OCI-LY1 (cell line): ENCODE measurements around the gene TMOD3.

Source experiments
- H2AFZ ChIP-seq: fragments of 200-600 bp; sonication (generic), shearing (Covaris generic); 2 replicates; pipeline ENCODE4 v1.6.0; 2014; ENCODE audit warnings: antibody characterized with exemption, mild to moderate bottlenecking, low read length
- H3F3A ChIP-seq: fragments of 200-600 bp; sonication (generic), shearing (Covaris generic); 2 replicates; pipeline ENCODE4 v1.6.0; 2014; ENCODE audit warnings: mild to moderate bottlenecking, antibody characterized with exemption, low read length, moderate library complexity; ENCODE audit not compliant: insufficient read depth
- H3K27ac ChIP-seq: fragments of 200-600 bp; sonication (generic); 2 replicates; pipeline ENCODE4 v1.5.1; 2014; ENCODE audit warnings: low read length, mixed run types, mild to moderate bottlenecking, low read depth; ENCODE audit not compliant: poor library complexity, severe bottlenecking
- H3K27me3 ChIP-seq: fragments of 200-600 bp; sonication (generic); 2 replicates; pipeline ENCODE4 v1.6.0; 2014; ENCODE audit warnings: antibody characterized with exemption, mild to moderate bottlenecking, low read length, moderate library complexity; ENCODE audit not compliant: insufficient read depth
- H3K36me3 ChIP-seq: fragments of 200-600 bp; sonication (generic); 2 replicates; pipeline ENCODE4 v1.6.1; 2014; ENCODE audit warnings: mild to moderate bottlenecking, antibody characterized with exemption, low read length, moderate library complexity, mixed read lengths; ENCODE audit not compliant: insufficient read depth
- H3K4me1 ChIP-seq: fragments of 200-600 bp; sonication (generic); 2 replicates; pipeline ENCODE4 v1.5.1; 2014; ENCODE audit warnings: mild to moderate bottlenecking, low read length, moderate library complexity; ENCODE audit not compliant: insufficient read depth, severe bottlenecking
- H3K4me2 ChIP-seq: fragments of 200-600 bp; sonication (generic), shearing (Covaris generic); 2 replicates; pipeline ENCODE4 v1.6.1; 2014; ENCODE audit warnings: low read length
- H3K4me3 ChIP-seq: fragments of 200-600 bp; sonication (generic); 2 replicates; pipeline ENCODE4 v1.5.1; 2014; ENCODE audit warnings: low read length, low read depth, mild to moderate bottlenecking, mixed read lengths; ENCODE audit not compliant: poor library complexity, severe bottlenecking
- H3K79me2 ChIP-seq: fragments of 200-600 bp; shearing (Covaris generic); 2 replicates; pipeline ENCODE4 v1.6.1; 2016; ENCODE audit warnings: mixed run types, low read length, mixed read lengths; ENCODE audit not compliant: insufficient read depth
- H3K9ac ChIP-seq: fragments of 200-600 bp; sonication (generic), shearing (Covaris generic); 2 replicates; pipeline ENCODE4 v1.6.1; 2014; ENCODE audit warnings: mild to moderate bottlenecking, low read length, mixed read lengths
- H3K9me2 ChIP-seq: fragments of 200-600 bp; sonication (generic), shearing (Covaris generic); 2 replicates; pipeline ENCODE4 v1.6.1; 2014; ENCODE audit warnings: low read depth, mild to moderate bottlenecking, low read length, mixed read lengths
- H3K9me3 ChIP-seq: fragments of 200-600 bp; shearing (Covaris generic); 2 replicates; pipeline ENCODE4 v1.6.1; 2014; ENCODE audit warnings: low read length, mixed read lengths
- H4K20me1 ChIP-seq: fragments of 200-600 bp; sonication (generic), shearing (Covaris generic); 2 replicates; pipeline ENCODE4 v1.6.0; 2016; ENCODE audit warnings: mild to moderate bottlenecking, low read length; ENCODE audit not compliant: insufficient read depth
- CTCF ChIP-seq: fragments of 200-600 bp; sonication (generic), shearing (Covaris generic); IDR thresholded peaks from 2 replicates; pipeline ENCODE4 v1.5.1; 2017; ENCODE audit warnings: mild to moderate bottlenecking, antibody characterized with exemption, low read length, moderate library complexity, mixed read lengths
- EZH2 ChIP-seq: fragments of 200-600 bp; sonication (generic), shearing (Covaris generic); IDR thresholded peaks from 2 replicates; pipeline ENCODE4 v1.8.0; 2017; ENCODE audit warnings: borderline replicate concordance, mixed run types, mild to moderate bottlenecking, antibody characterized with exemption, low read length, moderate library complexity, mixed read lengths

The TMOD3 gene

DNA sequence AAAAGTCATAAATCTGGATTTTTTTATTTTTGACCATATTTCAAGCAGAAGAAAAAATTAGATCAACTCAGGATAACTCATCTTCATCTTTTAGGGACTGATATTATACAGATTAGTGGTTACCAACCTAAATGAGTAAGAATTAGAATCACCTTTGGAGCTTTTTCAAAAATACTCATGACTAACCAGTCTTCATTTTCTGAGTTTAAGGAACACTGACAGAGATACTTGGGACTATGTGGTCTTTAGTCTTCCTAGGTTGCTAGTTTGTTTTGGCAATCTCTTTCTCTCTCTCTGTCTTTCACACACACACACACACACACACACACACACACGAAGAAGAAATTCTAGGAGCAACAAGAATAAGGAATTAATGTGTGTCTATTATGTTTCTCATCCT, 50.1 kb downstream of the TMOD3 start:
- peaks cover 16% of the 10 kb centered on the region for H3K36me3 ChIP-seq
- no peaks in the 10 kb centered on the region for H4K20me1 ChIP-seq
- no peaks in the 10 kb centered on the region for H3K27me3 ChIP-seq
- no peaks in the 10 kb centered on the region for H3K79me2 ChIP-seq
- no peak overlapping the region for H3K4me2 ChIP-seq
- no peaks in the 10 kb centered on the region for H3K9me3 ChIP-seq
- H3K9me2 ChIP-seq: no peaks in the 10 kb centered on the region
- no peak overlapping the region for H3K9ac ChIP-seq
- TF ChIP-seq CTCF: no peak
- no peaks in the 10 kb centered on the region for H3F3A ChIP-seq
- H2AFZ ChIP-seq: no peak overlapping the region
- no peaks in the 10 kb centered on the region for H3K4me1 ChIP-seq
- no peak overlapping the region for H3K27ac ChIP-seq
- no peak overlapping the region for H3K4me3 ChIP-seq

DNA sequence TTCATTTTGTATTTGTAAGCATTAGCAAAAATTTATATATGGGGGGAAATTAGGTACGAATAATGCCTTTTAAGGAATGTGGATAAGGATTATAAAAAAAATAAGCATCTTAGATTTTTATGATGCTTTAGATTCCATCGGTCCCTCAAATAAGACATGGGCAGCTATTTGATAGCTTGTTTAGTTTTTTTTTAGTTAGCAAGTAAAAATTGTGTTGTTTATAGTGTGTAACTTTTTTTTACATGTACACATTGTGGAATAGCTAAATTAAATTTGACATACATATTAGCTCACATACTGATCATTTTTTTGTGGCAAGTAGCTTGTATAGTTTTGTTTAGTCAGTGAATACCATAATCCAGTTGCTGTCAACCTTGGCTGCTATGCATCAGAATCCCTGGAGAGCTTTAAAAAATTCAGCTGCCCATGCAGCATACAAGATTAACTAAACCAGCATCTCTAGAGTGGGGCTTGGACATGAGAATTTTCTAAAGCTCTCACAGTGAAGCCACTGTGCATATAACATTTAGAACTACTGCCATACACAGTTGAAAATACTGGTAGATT, 53.9 kb downstream of the TMOD3 start:
- no peak overlapping the region for H3K4me3 ChIP-seq
- H3K9me2 ChIP-seq: no peaks in the 10 kb centered on the region
- peaks cover 17% of the 10 kb centered on the region for H3K36me3 ChIP-seq
- H3K9me3 ChIP-seq: no peaks in the 10 kb centered on the region
- no peaks in the 10 kb centered on the region for H3K27me3 ChIP-seq
- H3K9ac ChIP-seq: no peak overlapping the region
- H3F3A ChIP-seq: no peaks in the 10 kb centered on the region
- H2AFZ ChIP-seq: no peak overlapping the region
- TF ChIP-seq EZH2: no peak
- TF ChIP-seq CTCF: no peak
- no peak overlapping the region for H3K27ac ChIP-seq
- H3K4me1 ChIP-seq: no peaks in the 10 kb centered on the region
- H4K20me1 ChIP-seq: no peaks in the 10 kb centered on the region
- no peak overlapping the region for H3K4me2 ChIP-seq
- no peaks in the 10 kb centered on the region for H3K79me2 ChIP-seq

GRCh38 chr15:51884041-51884440, 54.6 kb downstream of the TMOD3 start:
- H3K79me2 ChIP-seq: no peaks in the 10 kb centered on the region
- H2AFZ ChIP-seq: no peak overlapping the region
- H3K4me1 ChIP-seq: no peaks in the 10 kb centered on the region
- H3K4me3 ChIP-seq: no peak overlapping the region
- no peaks in the 10 kb centered on the region for H4K20me1 ChIP-seq
- peaks cover 18% of the 10 kb centered on the region for H3K36me3 ChIP-seq
- no peaks in the 10 kb centered on the region for H3K27me3 ChIP-seq
- no peaks in the 10 kb centered on the region for H3K9me2 ChIP-seq
- H3F3A ChIP-seq: no peaks in the 10 kb centered on the region
- no peak overlapping the region for H3K4me2 ChIP-seq
- H3K9me3 ChIP-seq: no peaks in the 10 kb centered on the region
- no peak for TF ChIP-seq CTCF
- no peak for TF ChIP-seq EZH2
- H3K9ac ChIP-seq: no peak overlapping the region
- H3K27ac ChIP-seq: no peak overlapping the region
